ENCODE measurements around the gene IFT43.
A peak's percentile ranks its signal among the peaks of the same experiment; 100 is the strongest.

- TF ChIP-seq EP300 (IDR thresholded peaks at IDR 0.05), result no peak
- TF ChIP-seq CTCF (IDR thresholded peaks at IDR 0.05), result no peak
- TF ChIP-seq POLR2A (IDR thresholded peaks at IDR 0.05), result peak; percentile 74
Measured at GRCh38 chr14:75981426-75982265, 3.9 kb upstream of the IFT43 start, which contains the start of gene TGFB3.
